Osteoblast (primary cell): ENCODE measurements around the gene LRRC4C. TPM values are rescaled to one million over a fixed set of nuclear protein-coding genes. Genes with fewer than 3 reads are reported as not detected.

Experiments
- DNase-seq: peaks from one replicate; pipeline ENCODE4 v3.0.0; 2011; ENCODE audit warnings: low spot score, mixed read lengths; ENCODE audit not compliant: insufficient read length; ENCODE audit errors: missing footprints
- H2AFZ ChIP-seq: 2 replicates; pipeline ENCODE4 v1.6.0; 2011; ENCODE audit warnings: mild to moderate bottlenecking, low read length
- H3K27ac ChIP-seq: 2 replicates; pipeline ENCODE4 v1.5.1; 2011; ENCODE audit warnings: mild to moderate bottlenecking, low read depth, low read length, moderate library complexity
- H3K27me3 ChIP-seq: 2 replicates; pipeline ENCODE4 v1.6.0; 2012; ENCODE audit warnings: mild to moderate bottlenecking, control low read depth, inconsistent platforms, low read length, moderate library complexity; ENCODE audit not compliant: insufficient read depth
- H3K36me3 ChIP-seq: 2 replicates; pipeline ENCODE4 v1.5.1; 2011; ENCODE audit warnings: mild to moderate bottlenecking, low read length, control low read depth, moderate library complexity; ENCODE audit not compliant: insufficient read depth
- H3K4me1 ChIP-seq: 2 replicates; pipeline ENCODE4 v1.5.1; 2011; ENCODE audit warnings: mild to moderate bottlenecking, low read length, control low read depth, moderate library complexity; ENCODE audit not compliant: insufficient read depth
- H3K4me2 ChIP-seq: 2 replicates; pipeline ENCODE4 v1.6.0; 2011; ENCODE audit warnings: mild to moderate bottlenecking, low read length; ENCODE audit not compliant: insufficient read depth
- H3K4me3 ChIP-seq: fragments of 200-600 bp; sonication (generic); 3 replicates; pipeline ENCODE4 v1.5.1; 2012; ENCODE audit warnings: mild to moderate bottlenecking, low read length, inconsistent platforms; ENCODE audit not compliant: insufficient read depth
- H3K79me2 ChIP-seq: 2 replicates; pipeline ENCODE4 v1.6.0; 2012; ENCODE audit warnings: mild to moderate bottlenecking, low read length, control low read depth, inconsistent platforms; ENCODE audit not compliant: insufficient read depth
- H3K9me3 ChIP-seq: 2 replicates; pipeline ENCODE4 v1.5.1; 2011; ENCODE audit warnings: low read depth, low read length, control low read depth
- H4K20me1 ChIP-seq: 2 replicates; pipeline ENCODE4 v1.6.0; 2012; ENCODE audit warnings: mild to moderate bottlenecking, low read length, control low read depth; ENCODE audit not compliant: insufficient read depth
- CTCF ChIP-seq: IDR thresholded peaks from 2 replicates; pipeline ENCODE4 v1.5.1; 2011; ENCODE audit warnings: mild to moderate bottlenecking, low read depth, low read length, moderate library complexity; ENCODE audit errors: extremely low read depth
- total RNA-seq: library from RNA; depleted of rRNA; stranded (reverse); fragments of >200 nt; gene quantifications from 2 replicates; pipeline ENCODE4 v1.2.3, GENCODE V29; 2012

The LRRC4C gene
- total RNA-seq, 1 donor: 2.2 TPM

- H2AFZ ChIP-seq: no peak overlapping the region
- H3K27me3 ChIP-seq: no peaks in the 10 kb centered on the region
- H3K4me1 ChIP-seq: no peaks in the 10 kb centered on the region
- H3K36me3 ChIP-seq: no peaks in the 10 kb centered on the region
- H3K79me2 ChIP-seq: no peaks in the 10 kb centered on the region
- no peak overlapping the region for H3K4me3 ChIP-seq
- H3K9me3 ChIP-seq: no peaks in the 10 kb centered on the region
- DNase-seq: no peak
- H3K4me2 ChIP-seq: no peak overlapping the region
- TF ChIP-seq CTCF: no peak
- H4K20me1 ChIP-seq: no peaks in the 10 kb centered on the region
- no peak overlapping the region for H3K27ac ChIP-seq
These were observed 746.4 kb downstream of the LRRC4C start for GRCh38 chr11:40713083-40713482.

GRCh38 chr11:40701027-40701426 is 758.4 kb downstream of the LRRC4C start:
- H3K9me3 ChIP-seq: no peaks in the 10 kb centered on the region
- no peak overlapping the region for H3K27ac ChIP-seq
- no peaks in the 10 kb centered on the region for H3K36me3 ChIP-seq
- no peaks in the 10 kb centered on the region for H3K27me3 ChIP-seq
- H2AFZ ChIP-seq: no peak overlapping the region
- no peaks in the 10 kb centered on the region for H3K79me2 ChIP-seq
- DNase-seq: no peak
- TF ChIP-seq CTCF: no peak
- H3K4me2 ChIP-seq: no peak overlapping the region
- H3K4me1 ChIP-seq: no peaks in the 10 kb centered on the region
- H3K4me3 ChIP-seq: no peak overlapping the region
- no peaks in the 10 kb centered on the region for H4K20me1 ChIP-seq

- no peak overlapping the region for H3K4me3 ChIP-seq
- no peaks in the 10 kb centered on the region for H3K27me3 ChIP-seq
- H3K9me3 ChIP-seq: no peaks in the 10 kb centered on the region
- H2AFZ ChIP-seq: no peak overlapping the region
- no peaks in the 10 kb centered on the region for H3K36me3 ChIP-seq
- H3K4me1 ChIP-seq: no peaks in the 10 kb centered on the region
- no peak overlapping the region for H3K4me2 ChIP-seq
- H4K20me1 ChIP-seq: no peaks in the 10 kb centered on the region
- DNase-seq: no peak
- TF ChIP-seq CTCF: no peak
- H3K27ac ChIP-seq: no peak overlapping the region
- H3K79me2 ChIP-seq: no peaks in the 10 kb centered on the region
These were observed 769.6 kb downstream of the LRRC4C start for GRCh38 chr11:40689823-40690222.

- DNase-seq: no peak
- Histone ChIP-seq H3K27ac (no peak overlapping the region), H3K4me2 (no peak overlapping the region), H3K79me2 (no peaks in the 10 kb centered on the region), H3K4me3 (no peak overlapping the region), H3K9me3 (peaks cover 2% of the 10 kb centered on the region), H3K27me3 (no peaks in the 10 kb centered on the region), H3K36me3 (no peaks in the 10 kb centered on the region), H3K4me1 (no peaks in the 10 kb centered on the region), H2AFZ (no peak overlapping the region), H4K20me1 (no peaks in the 10 kb centered on the region)
- no peak for TF ChIP-seq CTCF
These were observed 771.1 kb downstream of the LRRC4C start for GRCh38 chr11:40688369-40688768.
